Effector memory CD8-positive, alpha-beta T cell (primary cell): ENCODE data around the gene MDM2.
A peak's percentile ranks its signal among the peaks of the same experiment; 100 is the strongest.

ENCODE experiments used
- ATAC-seq: fragments of 150-1000 bp; cut with Tn5 transposase; replicated peaks from 2 replicates; pipeline ENCODE4 v1.10.0; 2021; ENCODE audit warnings: mild to moderate bottlenecking, moderate library complexity
- DNase-seq, 3 experiments: peaks; one replicate each; pipeline ENCODE4 v3.0.0; 2021
- H3K27ac Mint-ChIP-seq, 2 donors: one replicate each; pipeline ENCODE4 v1.8.0; 2022; ENCODE audit warnings: mild to moderate bottlenecking in 2 of 2, mixed read lengths in 2 of 2, moderate library complexity in 2 of 2
- H3K27me3 Mint-ChIP-seq, 2 donors: one replicate each; pipeline ENCODE4 v1.8.0; 2022; ENCODE audit warnings: mixed read lengths in 2 of 2
- H3K36me3 Mint-ChIP-seq: one replicate; pipeline ENCODE4 v1.8.0; 2022; ENCODE audit warnings: mild to moderate bottlenecking, moderate library complexity, mixed read lengths; ENCODE audit not compliant: insufficient read depth
- H3K4me1 Mint-ChIP-seq, 2 donors: one replicate each; pipeline ENCODE4 v1.8.0; 2022; ENCODE audit warnings: low read depth in 2 of 2, mixed read lengths in 2 of 2
- H3K4me3 Mint-ChIP-seq, 2 donors: one replicate each; pipeline ENCODE4 v1.8.0; 2022; ENCODE audit warnings: mild to moderate bottlenecking in 2 of 2, mixed read lengths in 2 of 2, moderate library complexity in 2 of 2
- H3K9me3 Mint-ChIP-seq, 2 donors: one replicate each; pipeline ENCODE4 v1.8.0; 2022; ENCODE audit warnings: mixed read lengths in 2 of 2

MDM2 gene

DNA sequence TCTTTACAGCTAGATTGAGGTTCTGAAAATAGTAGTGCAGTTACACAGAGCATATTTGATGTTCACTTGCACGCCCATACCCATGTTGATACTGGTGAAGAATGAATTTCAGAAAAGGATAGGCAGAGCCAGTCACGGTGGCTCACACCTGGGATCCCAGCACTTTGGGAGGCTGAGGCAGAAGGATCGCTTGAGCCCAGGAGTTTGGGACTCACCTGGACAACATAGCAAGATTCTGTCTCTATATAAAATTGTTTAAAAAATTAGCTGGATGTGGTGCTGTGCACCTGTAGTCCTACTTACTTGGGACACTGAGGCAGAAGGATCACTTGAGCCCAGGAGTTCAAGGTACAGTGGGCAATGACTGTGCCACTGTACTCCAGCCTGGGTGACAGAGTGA lies 56.6 kb downstream of the MDM2 start:
- Mint-ChIP-seq H3K9me3 (no peaks in the 10 kb centered on the region), H3K4me3 (no peak overlapping the region), H3K27me3 (peaks cover 8 to 18% of the 10 kb centered on the region in 2 donors), H3K36me3 (no peaks in the 10 kb centered on the region), H3K4me1 (no peaks in the 10 kb centered on the region), H3K27ac (no peak overlapping the region)
- no peak for ATAC-seq
- no peak for DNase-seq

DNA sequence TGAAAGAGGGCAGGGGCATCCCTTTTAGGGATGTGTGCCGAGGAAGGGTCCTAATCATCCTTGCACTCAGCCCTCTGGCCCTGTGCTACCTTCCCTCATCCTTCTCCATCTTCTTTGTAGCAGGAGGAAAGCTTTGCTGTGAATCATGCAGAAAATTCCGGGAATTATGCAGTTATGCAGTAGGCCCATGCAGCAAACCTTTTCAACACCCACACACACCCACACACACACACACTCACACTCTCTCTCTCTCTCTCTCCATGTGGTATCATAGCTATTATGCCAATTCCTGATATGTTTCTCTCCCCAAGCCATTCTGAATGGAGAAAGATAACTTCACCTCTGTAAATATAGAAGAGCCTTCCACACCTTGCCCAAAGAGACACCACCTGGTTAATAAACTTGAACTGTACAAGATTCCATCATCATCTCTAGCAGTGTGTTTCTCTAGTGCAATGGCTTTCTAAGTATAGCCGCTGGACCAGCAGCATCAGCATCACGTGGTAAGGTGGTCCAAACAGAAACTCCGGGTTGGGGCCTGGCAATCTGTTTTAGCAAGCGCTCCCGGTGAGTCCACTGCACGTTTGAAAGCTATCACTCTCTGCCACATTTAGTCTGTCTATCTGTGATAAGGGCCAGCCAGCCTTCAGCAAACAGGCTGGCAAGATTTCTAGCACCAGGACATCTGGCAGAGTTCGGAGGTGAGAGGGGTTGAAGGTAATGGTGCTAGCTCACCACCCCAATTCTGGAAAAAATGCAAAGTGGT lies 57.6 kb downstream of the MDM2 start:
- Mint-ChIP-seq H3K9me3 (no peaks in the 10 kb centered on the region), H3K4me1 (no peaks in the 10 kb centered on the region), H3K27ac (no peak overlapping the region), H3K4me3 (no peak overlapping the region), H3K27me3 (peaks cover 7 to 18% of the 10 kb centered on the region in 2 donors), H3K36me3 (no peaks in the 10 kb centered on the region)
- ATAC-seq, result no peak
- DNase-seq, result no peak

DNA sequence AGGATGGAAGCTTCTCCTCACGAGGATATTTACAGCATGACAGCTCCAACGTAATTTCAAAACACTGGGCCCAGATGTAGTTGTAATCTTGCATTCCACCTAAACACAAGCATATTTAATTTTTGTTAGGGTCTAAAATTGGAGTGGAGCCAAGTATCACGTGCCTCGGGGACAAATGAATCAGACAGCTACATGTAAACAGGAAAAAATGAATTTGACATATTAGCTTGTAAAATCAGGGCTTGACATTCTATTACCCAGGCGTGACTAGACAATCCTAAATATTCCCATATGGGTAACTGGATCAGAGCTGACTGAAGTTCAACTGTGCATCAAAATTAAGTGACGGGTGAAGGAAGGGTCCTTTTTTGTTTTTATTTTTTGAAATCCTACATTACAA lies 59.0 kb downstream of the MDM2 start:
- Mint-ChIP-seq H3K27me3 (peaks cover 12 to 28% of the 10 kb centered on the region in 2 donors), H3K36me3 (no peaks in the 10 kb centered on the region), H3K4me3 (no peak overlapping the region), H3K4me1 (no peaks in the 10 kb centered on the region), H3K27ac (no peak overlapping the region), H3K9me3 (no peaks in the 10 kb centered on the region)
- no peak for DNase-seq
- no peak for ATAC-seq

DNA sequence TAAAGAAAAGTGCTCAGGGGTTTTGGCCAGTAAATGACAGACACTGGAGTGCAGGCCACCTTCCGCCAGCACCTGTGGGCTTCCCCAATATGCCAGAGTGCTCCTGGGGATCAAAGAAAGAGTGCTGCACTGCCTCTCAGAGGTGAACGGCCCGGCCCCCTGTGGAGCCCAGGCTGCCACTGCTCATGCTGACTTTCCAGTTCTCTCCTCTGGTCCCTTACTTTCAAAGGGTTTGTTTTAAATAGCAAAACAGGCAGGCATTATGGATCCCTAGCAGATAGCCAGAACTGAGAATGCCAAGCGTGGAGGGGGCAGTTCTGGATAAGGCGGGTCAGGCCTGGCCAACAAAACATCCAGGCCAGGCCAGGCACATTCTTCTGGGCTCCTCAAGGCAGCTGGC lies 59.6 kb downstream of the MDM2 start:
- DNase-seq, result no peak
- no peak overlapping the region for H3K27ac Mint-ChIP-seq
- H3K9me3 Mint-ChIP-seq, result no peaks in the 10 kb centered on the region
- H3K4me1 Mint-ChIP-seq, result no peaks in the 10 kb centered on the region
- H3K4me3 Mint-ChIP-seq, result no peak overlapping the region
- H3K27me3 Mint-ChIP-seq, result peaks cover 12 to 21% of the 10 kb centered on the region in 2 donors
- H3K36me3 Mint-ChIP-seq, result no peaks in the 10 kb centered on the region
- ATAC-seq, result no peak

DNA sequence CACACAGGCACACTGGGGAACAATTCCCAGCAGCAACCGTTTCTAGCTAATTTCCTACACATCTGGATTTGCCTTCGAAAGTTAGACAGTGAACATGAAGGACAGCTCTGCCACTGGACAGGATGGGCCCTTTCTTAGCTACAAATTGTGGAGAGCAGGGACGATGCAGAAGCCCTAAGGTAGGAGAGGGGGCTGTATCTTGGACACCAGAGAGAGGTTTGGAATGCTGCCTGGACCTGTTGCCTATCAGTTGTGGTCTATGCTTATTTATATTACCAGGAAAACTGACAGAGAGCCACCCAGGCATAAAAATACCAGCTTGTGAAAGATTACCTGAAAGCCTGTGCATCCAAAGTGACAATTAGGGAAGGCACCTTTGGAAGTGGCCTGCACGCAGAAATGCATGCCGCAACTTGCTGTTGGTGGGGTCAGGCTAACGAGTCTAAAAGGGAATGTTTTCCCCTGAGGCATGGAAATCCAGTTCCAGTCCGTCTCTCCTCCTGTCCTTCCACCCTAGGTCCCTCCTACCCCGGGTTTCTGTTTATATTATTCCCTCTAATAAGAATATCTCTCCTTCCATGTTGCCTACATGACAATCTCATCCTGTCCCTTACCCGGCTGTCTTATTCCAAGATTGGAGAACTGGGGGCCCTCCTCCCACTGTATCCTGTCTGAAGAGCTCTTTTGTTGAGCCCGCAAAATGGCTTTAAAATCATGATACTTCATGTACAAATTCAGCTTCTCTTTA lies 60.2 kb downstream of the MDM2 start:
- DNase-seq (no peak), ATAC-seq (no peak)
- no peak overlapping the region for H3K27ac Mint-ChIP-seq
- H3K36me3 Mint-ChIP-seq, result no peaks in the 10 kb centered on the region
- H3K4me3 Mint-ChIP-seq, result no peak overlapping the region
- no peaks in the 10 kb centered on the region for H3K4me1 Mint-ChIP-seq
- H3K27me3 Mint-ChIP-seq, result peaks cover 12 to 15% of the 10 kb centered on the region in 2 donors
- H3K9me3 Mint-ChIP-seq, result no peaks in the 10 kb centered on the region

DNA sequence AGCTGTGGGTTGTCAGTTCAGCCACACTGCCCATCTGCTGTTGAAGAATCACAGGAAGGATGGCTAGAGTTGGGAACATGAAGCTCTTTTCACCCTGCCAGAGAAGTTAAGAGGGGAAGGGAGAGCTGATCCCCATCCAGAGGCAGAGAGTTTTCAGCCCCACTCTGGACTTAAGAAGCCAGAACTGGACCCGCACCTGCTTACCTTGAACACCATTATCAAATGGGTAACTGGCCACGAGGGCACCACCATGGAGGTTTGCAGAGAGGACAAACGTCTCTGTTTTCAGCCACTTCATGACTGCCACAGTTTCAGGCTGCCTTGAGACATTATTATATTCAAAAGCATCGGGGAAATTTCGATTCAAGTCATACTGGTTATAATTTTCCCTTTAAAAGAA lies 62.0 kb downstream of the MDM2 start:
- no peak for ATAC-seq
- no peak for DNase-seq
- no peak overlapping the region for H3K27ac Mint-ChIP-seq
- H3K36me3 Mint-ChIP-seq, result no peaks in the 10 kb centered on the region
- no peaks in the 10 kb centered on the region for H3K4me1 Mint-ChIP-seq
- H3K27me3 Mint-ChIP-seq, result peaks cover 15 to 23% of the 10 kb centered on the region in 2 donors
- no peaks in the 10 kb centered on the region for H3K9me3 Mint-ChIP-seq
- H3K4me3 Mint-ChIP-seq, result no peak overlapping the region

DNA sequence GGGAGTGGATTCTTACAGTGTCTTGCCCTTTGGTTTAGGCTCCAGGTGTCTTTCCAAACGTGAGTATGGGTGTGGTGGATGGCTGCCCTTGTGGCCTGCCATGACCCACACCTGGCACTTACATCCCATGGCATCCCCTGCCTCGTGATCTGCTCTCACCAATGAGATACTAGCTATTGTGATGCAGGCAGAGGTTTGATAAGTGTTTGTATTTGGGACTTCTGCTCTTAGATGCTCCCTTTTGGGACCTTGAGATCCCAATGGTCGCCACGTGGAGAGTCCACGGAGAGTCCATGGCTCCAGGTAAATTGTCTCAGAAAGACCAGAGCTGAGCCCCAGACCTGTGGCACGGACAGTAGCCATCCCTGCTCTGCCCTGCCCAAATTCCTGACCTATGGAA lies 62.5 kb downstream of the MDM2 start:
- no peak for DNase-seq
- Mint-ChIP-seq H3K4me1 (no peaks in the 10 kb centered on the region), H3K9me3 (no peaks in the 10 kb centered on the region), H3K4me3 (no peak overlapping the region), H3K36me3 (no peaks in the 10 kb centered on the region), H3K27ac (no peak overlapping the region), H3K27me3 (peaks cover 15 to 25% of the 10 kb centered on the region in 2 donors)
- ATAC-seq, result no peak

DNA sequence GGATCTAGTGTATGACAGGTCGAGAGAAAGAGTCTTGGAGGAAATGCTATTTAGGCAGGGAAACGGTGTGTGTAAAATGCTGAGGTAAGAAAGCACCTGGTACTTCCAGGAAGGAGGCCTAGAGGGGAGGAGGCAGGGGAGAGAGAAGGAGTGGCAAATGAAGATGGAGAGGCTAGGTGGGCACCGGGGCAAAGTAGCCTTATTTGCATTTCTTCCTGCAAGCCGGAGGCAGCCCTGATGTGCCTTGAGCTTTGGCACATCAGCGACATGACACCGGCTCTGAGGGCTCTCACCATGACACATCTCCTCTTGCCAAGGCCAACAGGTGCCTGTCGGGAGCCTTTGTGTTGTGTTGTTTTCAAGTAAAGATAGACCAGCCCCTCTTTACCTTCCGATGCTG lies 63.4 kb downstream of the MDM2 start:
- ATAC-seq (no peak), DNase-seq (no peak)
- Mint-ChIP-seq H3K9me3 (no peaks in the 10 kb centered on the region), H3K27me3 (peaks cover 18 to 27% of the 10 kb centered on the region in 2 donors), H3K36me3 (no peaks in the 10 kb centered on the region), H3K4me1 (no peaks in the 10 kb centered on the region), H3K4me3 (no peak overlapping the region), H3K27ac (peak overlapping the region in 1 of 2 donors; percentile 2)

DNA sequence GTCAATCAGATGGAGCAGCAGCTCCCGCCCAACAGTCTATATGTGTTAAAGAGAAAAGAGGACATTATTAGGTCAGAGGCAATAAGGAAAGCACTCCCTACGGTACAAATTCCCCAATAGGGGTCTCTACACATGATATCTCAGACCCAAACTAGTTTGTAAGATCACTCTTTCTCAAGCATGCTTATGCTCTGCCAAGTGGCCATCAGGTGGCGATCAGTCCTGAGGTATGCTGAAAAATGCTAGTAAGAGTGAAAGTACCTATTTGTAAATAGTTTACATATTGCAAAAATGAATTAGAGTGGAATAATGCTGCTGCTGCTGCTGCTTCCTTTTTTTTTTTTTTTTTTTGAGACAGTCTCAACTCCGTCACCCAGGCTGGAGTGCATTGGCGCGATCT lies 63.9 kb downstream of the MDM2 start:
- H3K9me3 Mint-ChIP-seq, result no peaks in the 10 kb centered on the region
- H3K4me1 Mint-ChIP-seq, result no peaks in the 10 kb centered on the region
- no peak overlapping the region for H3K27ac Mint-ChIP-seq
- peaks cover 21 to 32% of the 10 kb centered on the region in 2 donors for H3K27me3 Mint-ChIP-seq
- no peak for DNase-seq
- no peak for ATAC-seq
- no peaks in the 10 kb centered on the region for H3K36me3 Mint-ChIP-seq
- H3K4me3 Mint-ChIP-seq, result no peak overlapping the region

DNA sequence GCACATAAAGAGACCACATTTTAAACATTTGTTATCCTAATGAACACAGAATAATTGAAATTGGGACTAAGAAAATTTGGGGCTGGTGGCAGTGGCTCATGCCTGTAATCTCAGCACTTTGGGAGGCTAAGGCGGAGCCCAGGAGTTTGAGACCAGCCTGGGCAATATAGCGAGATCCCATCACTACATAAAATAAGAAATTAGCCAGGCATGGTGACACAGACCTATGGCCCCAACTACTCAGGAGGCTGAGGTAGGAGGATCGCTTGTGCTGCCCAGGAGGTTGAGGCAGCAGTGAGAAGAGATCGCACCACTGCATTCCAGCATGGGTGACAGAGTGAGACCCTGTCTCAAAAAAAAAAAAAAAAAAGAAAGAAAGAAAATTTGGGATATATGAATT lies 65.3 kb downstream of the MDM2 start:
- Mint-ChIP-seq H3K27me3 (peaks cover 24 to 34% of the 10 kb centered on the region in 2 donors), H3K36me3 (no peaks in the 10 kb centered on the region), H3K27ac (no peak overlapping the region), H3K4me3 (no peak overlapping the region), H3K9me3 (no peaks in the 10 kb centered on the region), H3K4me1 (no peaks in the 10 kb centered on the region)
- DNase-seq, result no peak
- ATAC-seq, result no peak

DNA sequence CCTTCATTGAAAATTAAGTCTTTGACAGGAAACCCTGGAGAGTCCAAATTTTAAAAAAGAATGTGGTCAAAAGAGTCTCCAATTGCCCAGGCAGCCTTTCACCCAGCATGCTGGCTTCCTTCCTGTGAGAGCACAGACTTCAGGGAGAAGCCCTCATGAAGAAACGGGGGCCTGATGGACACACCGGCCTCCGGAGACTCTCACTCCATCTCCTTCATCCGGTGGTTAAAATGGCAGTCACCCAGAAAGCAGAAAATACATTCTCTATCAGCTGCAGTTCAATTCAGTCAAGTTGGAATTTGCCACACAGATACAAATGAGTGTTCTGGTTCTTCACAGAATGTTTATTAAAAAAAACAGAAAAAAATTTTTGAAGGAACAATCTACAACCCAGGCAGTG lies 68.5 kb downstream of the MDM2 start:
- no peaks in the 10 kb centered on the region for H3K4me1 Mint-ChIP-seq
- H3K27ac Mint-ChIP-seq, result no peak overlapping the region
- H3K27me3 Mint-ChIP-seq, result peaks cover 22 to 25% of the 10 kb centered on the region in 2 donors
- DNase-seq (no peak), ATAC-seq (no peak)
- H3K9me3 Mint-ChIP-seq, result no peaks in the 10 kb centered on the region
- H3K36me3 Mint-ChIP-seq, result no peaks in the 10 kb centered on the region
- H3K4me3 Mint-ChIP-seq, result no peak overlapping the region

DNA sequence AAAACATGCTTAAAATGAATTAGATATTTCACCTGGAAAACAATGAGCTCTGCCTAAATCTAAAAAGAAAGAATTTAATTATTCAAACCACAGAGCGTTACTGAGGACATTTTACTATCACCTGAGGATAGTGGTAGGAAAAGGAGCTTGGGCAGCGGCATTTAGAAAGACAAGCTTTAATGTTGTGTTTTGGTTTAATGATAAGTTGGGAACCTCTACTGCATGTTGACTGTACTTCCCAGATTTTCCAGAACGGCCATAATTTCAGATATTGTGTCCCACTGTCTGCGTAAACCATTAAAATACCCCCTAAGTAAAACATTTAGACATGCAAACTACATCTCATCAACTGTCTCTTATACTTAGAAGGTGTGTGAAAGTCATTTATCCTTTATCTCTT lies 69.6 kb downstream of the MDM2 start:
- H3K4me1 Mint-ChIP-seq, result no peaks in the 10 kb centered on the region
- peaks cover 24 to 26% of the 10 kb centered on the region in 2 donors for H3K27me3 Mint-ChIP-seq
- no peak overlapping the region for H3K4me3 Mint-ChIP-seq
- no peak for ATAC-seq
- no peaks in the 10 kb centered on the region for H3K36me3 Mint-ChIP-seq
- H3K27ac Mint-ChIP-seq, result no peak overlapping the region
- peaks cover 0 to 3% of the 10 kb centered on the region in 2 donors for H3K9me3 Mint-ChIP-seq
- no peak for DNase-seq

DNA sequence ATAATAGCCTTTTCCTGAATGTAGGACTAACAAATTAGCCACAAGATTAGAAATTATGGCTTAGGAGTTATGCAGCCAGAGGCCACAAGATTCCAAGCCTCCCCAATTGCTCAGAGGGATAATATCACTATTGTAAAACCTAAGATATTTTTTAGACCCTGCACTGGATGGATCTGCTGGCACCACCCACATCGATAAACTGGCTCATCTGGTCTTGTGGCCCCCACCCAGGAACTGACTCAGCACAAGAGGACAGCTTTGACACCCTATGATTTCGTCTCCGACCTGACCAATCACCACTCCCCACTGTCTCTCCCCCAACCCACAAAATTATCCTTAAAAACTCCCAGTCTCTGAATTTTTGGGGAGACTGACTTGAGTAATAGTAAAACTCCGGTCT lies 70.3 kb downstream of the MDM2 start:
- Mint-ChIP-seq H3K27me3 (peaks cover 28 to 33% of the 10 kb centered on the region in 2 donors), H3K27ac (no peak overlapping the region)

DNA sequence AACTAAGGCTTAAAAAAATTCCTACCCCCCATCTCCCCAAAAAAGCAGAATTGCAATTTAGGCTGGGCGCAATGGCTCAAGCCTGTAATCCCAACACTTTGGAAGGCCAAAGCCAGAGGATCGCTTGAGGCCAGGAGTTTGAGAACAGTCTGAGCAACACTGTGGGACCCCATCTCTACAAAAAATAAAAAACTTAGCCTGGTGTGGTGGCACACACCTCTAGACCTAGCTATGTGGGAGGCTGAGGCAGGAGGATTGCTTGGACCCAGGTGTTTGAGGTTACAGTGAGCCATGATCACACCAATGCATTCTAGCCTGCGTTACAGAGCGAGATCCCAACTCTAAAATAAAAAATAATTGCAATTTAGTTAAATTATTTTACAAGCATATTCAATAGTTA lies 70.9 kb downstream of the MDM2 start:
- ATAC-seq (no peak), DNase-seq (no peak)
- no peaks in the 10 kb centered on the region for H3K4me1 Mint-ChIP-seq
- H3K4me3 Mint-ChIP-seq, result no peak overlapping the region
- no peaks in the 10 kb centered on the region for H3K36me3 Mint-ChIP-seq
- H3K27me3 Mint-ChIP-seq, result peaks cover 28 to 35% of the 10 kb centered on the region in 2 donors
- H3K27ac Mint-ChIP-seq, result no peak overlapping the region
- H3K9me3 Mint-ChIP-seq, result peaks cover 0 to 3% of the 10 kb centered on the region in 2 donors

More for the DNA sequence above, 70.3 kb downstream of the MDM2 start:
- H3K4me1 Mint-ChIP-seq, result no peaks in the 10 kb centered on the region
- no peak for ATAC-seq
- H3K4me3 Mint-ChIP-seq, result no peak overlapping the region
- peaks cover 0 to 3% of the 10 kb centered on the region in 2 donors for H3K9me3 Mint-ChIP-seq
- no peaks in the 10 kb centered on the region for H3K36me3 Mint-ChIP-seq
- DNase-seq, result no peak
